ENCODE data around the gene COX6A1. TPM values are rescaled to one million over a fixed set of nuclear protein-coding genes. Genes with fewer than 3 reads are reported as not detected.

The COX6A1 gene
- polyA plus RNA-seq, 1 donor: 96.9 TPM

Other genes starting within 250 kb of the COX6A1 start
- 37.9 TPM for gene GCN1, start 243.4 kb upstream of the COX6A1 start, polyA plus RNA-seq (ENCODE audit: insufficient read length)
- 4,306 TPM for gene RPLP0, start 237.0 kb upstream of the COX6A1 start, polyA plus RNA-seq (ENCODE audit: insufficient read length)
- gene PXN, start 172.4 kb upstream of the COX6A1 start, polyA plus RNA-seq (ENCODE audit: insufficient read length): 169 TPM
- gene RNU4-2, start 146.2 kb upstream of the COX6A1 start, polyA plus RNA-seq (ENCODE audit: insufficient read length): not detected
- not detected for gene RNU4-1, start 144.9 kb upstream of the COX6A1 start, polyA plus RNA-seq (ENCODE audit: insufficient read length)
- 4.9 TPM for gene SIRT4, start 135.8 kb upstream of the COX6A1 start, polyA plus RNA-seq (ENCODE audit: insufficient read length)
- gene PLA2G1B, start 110.3 kb upstream of the COX6A1 start, polyA plus RNA-seq (ENCODE audit: insufficient read length): not detected
- gene MSI1, start 68.9 kb upstream of the COX6A1 start, polyA plus RNA-seq (ENCODE audit: insufficient read length): 4.4 TPM
- 35.0 TPM for gene TRIAP1, start 8.3 kb downstream of the COX6A1 start, polyA plus RNA-seq (ENCODE audit: insufficient read length)
- gene GATC, start 8.3 kb downstream of the COX6A1 start, polyA plus RNA-seq (ENCODE audit: insufficient read length): 15.0 TPM
- 84.8 TPM for gene SRSF9, start 31.6 kb downstream of the COX6A1 start, polyA plus RNA-seq (ENCODE audit: insufficient read length)
- gene DYNLL1, start 58.0 kb downstream of the COX6A1 start, polyA plus RNA-seq (ENCODE audit: insufficient read length): 284 TPM
- gene COQ5, start 91.0 kb downstream of the COX6A1 start, polyA plus RNA-seq (ENCODE audit: insufficient read length): 44.8 TPM
- gene RNF10, start 96.2 kb downstream of the COX6A1 start, polyA plus RNA-seq (ENCODE audit: insufficient read length): 146 TPM
- gene POP5, start 143.3 kb downstream of the COX6A1 start, polyA plus RNA-seq (ENCODE audit: insufficient read length): 24.5 TPM
- gene CABP1, start 202.5 kb downstream of the COX6A1 start, polyA plus RNA-seq (ENCODE audit: insufficient read length): 2.5 TPM
- gene MLEC, start 249.0 kb downstream of the COX6A1 start, polyA plus RNA-seq (ENCODE audit: insufficient read length): 59.2 TPM